K562 (cell line): ENCODE data around the gene UFSP2. TPM values are rescaled to one million over a fixed set of nuclear protein-coding genes. Genes with fewer than 3 reads are reported as not detected.

Experiments used
- ATF1 ChIP-seq, 2 experiments: fragments of 450-650 bp in 1 of 2; IDR thresholded peaks; 2 replicates each; pipeline ENCODE4 v1.6.1; 2016; ENCODE audit warnings: missing compliant biosample characterization in 1 of 2, missing genetic modification characterization in 1 of 2
- ETS2 ChIP-seq: IDR thresholded peaks from 2 replicates; pipeline ENCODE4 v1.6.1; 2016; ENCODE audit warnings: borderline replicate concordance, missing genetic modification characterization, mild to moderate bottlenecking, moderate library complexity, missing compliant biosample characterization; ENCODE audit not compliant: poor library complexity, severe bottlenecking
- GATA2 ChIP-seq: sonication (generic); formaldehyde crosslinking; IDR thresholded peaks from 2 replicates; pipeline ENCODE4 v1.4.0; 2020; ENCODE audit warnings: mild to moderate bottlenecking, missing genetic modification reagents
- HMBOX1 ChIP-seq: sonication (generic); IDR thresholded peaks from 2 replicates; pipeline ENCODE4 v1.6.1; 2016
- MAFK ChIP-seq: IDR thresholded peaks from 2 replicates; pipeline ENCODE4 v1.6.1; 2011; ENCODE audit warnings: low read length, improper control_type of control experiment
- MCM5 ChIP-seq: fragments of 450-650 bp; IDR thresholded peaks from 2 replicates; pipeline ENCODE4 v1.6.1; 2016; ENCODE audit warnings: low read depth
- MEIS2 ChIP-seq: fragments of 450-650 bp; IDR thresholded peaks from 2 replicates; pipeline ENCODE4 v1.6.1; 2014; ENCODE audit warnings: mild to moderate bottlenecking; ENCODE audit not compliant: partially characterized antibody
- MIER1 ChIP-seq: fragments of 450-650 bp; IDR thresholded peaks from 2 replicates; pipeline ENCODE4 v1.6.1; 2016; ENCODE audit warnings: antibody characterized with exemption, mild to moderate bottlenecking, low read depth
- NCOA6 ChIP-seq: fragments of 450-650 bp; IDR thresholded peaks from 2 replicates; pipeline ENCODE4 v1.6.1; 2017; ENCODE audit warnings: mild to moderate bottlenecking
- POU5F1 ChIP-seq: fragments of 150-350 bp; IDR thresholded peaks from 2 replicates; pipeline ENCODE4 v1.6.1; 2014; ENCODE audit warnings: borderline replicate concordance, low read length, low read depth, mild to moderate bottlenecking; ENCODE audit not compliant: partially characterized antibody
- SIRT6 ChIP-seq: IDR thresholded peaks from one replicate; pipeline ENCODE4 v1.6.1; 2012; ENCODE audit warnings: low read depth, mild to moderate bottlenecking, control low read depth, inconsistent platforms, low read length, moderate library complexity
- SRSF1 ChIP-seq: fragments of 200-400 bp; formaldehyde crosslinking; IDR thresholded peaks from 2 replicates; pipeline ENCODE4 v1.6.1; 2017; ENCODE audit warnings: mild to moderate bottlenecking, low read depth, low read length, moderate library complexity
- TAF7 ChIP-seq: fragments of 450-650 bp; IDR thresholded peaks from 2 replicates; pipeline ENCODE4 v1.6.1; 2016; ENCODE audit warnings: missing genetic modification characterization, missing compliant biosample characterization
- ZBTB34 ChIP-seq: fragments of 250-450 bp; sonication (Bioruptor Pico); IDR thresholded peaks from 2 replicates; pipeline ENCODE4 v1.8.0; 2021; ENCODE audit warnings: mild to moderate bottlenecking, moderate library complexity
- ZKSCAN3 ChIP-seq: fragments of 250-450 bp; sonication (Bioruptor Pico); IDR thresholded peaks from 2 replicates; pipeline ENCODE4 v1.4.0; 2020
- ZNF134 ChIP-seq: fragments of 250-450 bp; sonication (Bioruptor Pico); conservative IDR thresholded peaks from 2 replicates; pipeline ENCODE4 v1.4.0; 2020
- ZNF280A ChIP-seq: fragments of 450-650 bp; IDR thresholded peaks from 2 replicates; pipeline ENCODE4 v1.6.1; 2018; ENCODE audit warnings: mild to moderate bottlenecking, low read depth; ENCODE audit not compliant: partially characterized antibody
- ZNF282 ChIP-seq: sonication (generic); formaldehyde crosslinking; IDR thresholded peaks from 2 replicates; pipeline ENCODE4 v1.8.1; 2023; ENCODE audit warnings: missing genetic modification reagents
- ZNF561 ChIP-seq: fragments of 450-650 bp; formaldehyde crosslinking; conservative IDR thresholded peaks from 2 replicates; pipeline ENCODE4 v1.4.0; 2020; ENCODE audit warnings: mild to moderate bottlenecking, moderate library complexity
- ZNF717 ChIP-seq: fragments of 250-450 bp; sonication (Bioruptor Pico); IDR thresholded peaks from 2 replicates; pipeline ENCODE4 v1.5.0; 2021
- ZNF740 ChIP-seq, 3 experiments: fragments of 200-800 bp in 1 of 3; sonication (Bioruptor generic) in 1 of 3; sonication (generic) in 1 of 3; formaldehyde crosslinking in 1 of 3; IDR thresholded peaks; 2 replicates each; pipeline versions ENCODE4 v1.6.1 to v1.8.0; 2016 to 2022; ENCODE audit warnings: mild to moderate bottlenecking in 2 of 3, missing compliant biosample characterization in 2 of 3, missing genetic modification characterization in 2 of 3, missing genetic modification reagents in 1 of 3
- polyA plus RNA-seq, 8 experiments: library from polyadenylated mRNA; depleted of rRNA in 4 of 8; stranded (reverse) in 5 of 8; unstranded in 3 of 8; fragments of >200 nt; fragmentation: Nextera tagmentation in 2 of 8; fragmentation: Illumina TruSeq in 1 of 8; extraction: Ambion mirVana in 2 of 8; extraction: Trizol in 1 of 8; gene quantifications; 2 replicates each; pipeline versions ENCODE4 v1.2.1 to v1.2.3, GENCODE V29; 2011 to 2014; ENCODE audit warnings: inconsistent platforms in 1 of 8, missing spikeins in 1 of 8
- total RNA-seq, 7 experiments: library from RNA; depleted of rRNA in 6 of 7; stranded (reverse); fragments of >200 nt in 6 of 7; fragmentation: Illumina TruSeq in 2 of 7; extraction: Trizol in 2 of 7; gene quantifications; 2 replicates each; pipeline versions ENCODE4 v1.2.1 to v1.2.3, GENCODE V29; 2011 to 2021; ENCODE audit warnings: low replicate concordance in 1 of 7
- TF ChIP-seq, protein P1 (sequence below): fragments of 250-450 bp; sonication (Bioruptor Pico); IDR thresholded peaks from 2 replicates; pipeline ENCODE4 v1.5.1; 2021; ENCODE audit warnings: mild to moderate bottlenecking

Gene UFSP2
- total and polyA plus RNA-seq, 9 of the 15 experiments (the other 6 are each of a cell fraction or from before 2014, with no cell fraction given): 20.1 to 55.8 (median 26.6) TPM

GRCh38 chr4:185395956-185396723 lies 29.6 kb downstream of the UFSP2 start (continued):
- no peak for TF ChIP-seq ETS2 (tag)
- no peak for TF ChIP-seq ZNF134
- TF ChIP-seq POU5F1: no peak
- TF ChIP-seq GATA2 (CRISPR knock-in tag): no peak
- no peak for TF ChIP-seq ZNF717 (CRISPR knock-in tag)
- no peak for TF ChIP-seq TAF7 (tag)
- TF ChIP-seq SIRT6: no peak
- peak; percentile 40 for TF ChIP-seq ATF1 (CRISPR knock-in tag; IDR thresholded peaks at IDR 0.05)
- peak; percentile 98 for TF ChIP-seq ATF1 (tag; IDR thresholded peaks at IDR 0.05)
- TF ChIP-seq, protein P1, sequence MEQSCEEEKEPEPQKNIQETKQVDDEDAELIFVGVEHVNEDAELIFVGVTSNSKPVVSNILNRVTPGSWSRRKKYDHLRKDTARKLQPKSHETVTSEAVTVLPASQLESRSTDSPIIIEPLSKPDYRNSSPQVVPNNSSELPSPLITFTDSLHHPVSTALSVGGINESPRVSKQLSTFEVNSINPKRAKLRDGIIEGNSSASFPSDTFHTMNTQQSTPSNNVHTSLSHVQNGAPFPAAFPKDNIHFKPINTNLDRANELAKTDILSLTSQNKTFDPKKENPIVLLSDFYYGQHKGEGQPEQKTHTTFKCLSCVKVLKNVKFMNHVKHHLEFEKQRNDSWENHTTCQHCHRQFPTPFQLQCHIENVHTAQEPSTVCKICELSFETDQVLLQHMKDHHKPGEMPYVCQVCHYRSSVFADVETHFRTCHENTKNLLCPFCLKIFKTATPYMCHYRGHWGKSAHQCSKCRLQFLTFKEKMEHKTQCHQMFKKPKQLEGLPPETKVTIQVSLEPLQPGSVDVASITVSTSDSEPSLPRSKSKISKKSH (CRISPR knock-in tag): no peak
- TF ChIP-seq ZNF561: no peak
- TF ChIP-seq MCM5: no peak
- no peak for TF ChIP-seq MAFK
- no peak for TF ChIP-seq ZNF280A
- no peak for TF ChIP-seq ZNF740 (CRISPR knock-in tag; IDR thresholded peaks at IDR 0.05)
- TF ChIP-seq ZNF740 (tag; IDR thresholded peaks at IDR 0.05): no peak
- no peak for TF ChIP-seq SRSF1
- peak; percentile 93 for TF ChIP-seq ZNF282
- peak; percentile 82 for TF ChIP-seq MEIS2
- no peak for TF ChIP-seq ZKSCAN3 (CRISPR knock-in tag)
- 0 out of 2 replicates have a peak, but pooled peaks have one; percentile 69 for TF ChIP-seq MIER1
- no peak for TF ChIP-seq HMBOX1
- TF ChIP-seq NCOA6: peak; percentile 61; the same call in 1 of the 2 replicates
- no peak for TF ChIP-seq ZBTB34 (CRISPR knock-in tag)
